Stimulated activated CD8-positive, alpha-beta memory T cell treated with anti-CD3 and anti-CD28 coated beads, Interleukin-4, amount 100 ng/mL, for 1 hour (primary cell): ENCODE measurements around the gene SPOPL.

Experiments
- DNase-seq, 2 donors: peaks; one replicate each; pipeline ENCODE4 v3.0.0-alpha.2; 2020; ENCODE audit warnings: low read depth in 2 of 2, low spot score in 1 of 2

Gene SPOPL

GRCh38 chr2:138494265-138494966, 7.2 kb upstream of the SPOPL start:
- no peak for DNase-seq

DNA sequence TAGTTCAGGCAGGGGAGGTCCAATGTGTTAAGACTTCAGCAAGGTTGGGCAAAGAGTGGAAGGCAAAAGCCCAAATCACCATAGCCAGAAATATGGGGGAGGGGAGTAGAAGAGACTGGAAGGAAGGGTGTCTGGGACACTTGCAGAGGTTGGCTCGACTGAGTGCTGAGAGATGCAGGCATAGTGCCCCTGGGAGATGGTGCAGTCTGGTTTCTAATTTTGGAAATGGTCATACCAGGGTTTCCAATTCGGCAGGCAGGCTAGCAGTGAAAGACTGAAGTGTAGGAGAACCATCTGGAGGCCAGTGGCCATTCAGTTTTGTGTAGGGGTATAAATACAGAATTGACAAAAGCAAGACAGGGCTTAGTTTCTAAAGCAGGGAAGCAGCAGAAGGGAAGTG, 6.2 kb upstream of the SPOPL start:
- DNase-seq, result no peak

GRCh38 chr2:138496096-138496651, 5.4 kb upstream of the SPOPL start:
- DNase-seq, result no peak

GRCh38 chr2:138497294-138497693, 4.3 kb upstream of the SPOPL start:
- no peak for DNase-seq

DNA sequence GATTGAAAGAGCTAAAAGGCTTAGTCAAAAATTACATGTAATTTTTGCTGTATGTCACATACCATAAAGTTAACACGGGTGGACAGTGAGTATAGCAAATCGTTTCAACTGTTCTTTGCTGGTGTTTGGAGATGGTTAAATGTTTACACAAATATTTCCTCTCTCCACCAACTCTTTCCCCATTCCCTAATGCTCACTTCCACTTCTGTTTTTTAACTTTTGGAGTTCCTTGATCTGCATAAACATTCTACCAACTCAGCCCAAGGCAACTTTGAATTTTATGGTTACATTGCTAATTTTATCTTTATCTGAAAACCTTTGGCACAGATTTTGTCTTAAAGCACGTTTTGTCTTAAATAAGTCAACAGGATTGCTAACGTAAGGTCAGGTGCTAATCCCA, 1.9 kb upstream of the SPOPL start:
- DNase-seq, result no peak

DNA sequence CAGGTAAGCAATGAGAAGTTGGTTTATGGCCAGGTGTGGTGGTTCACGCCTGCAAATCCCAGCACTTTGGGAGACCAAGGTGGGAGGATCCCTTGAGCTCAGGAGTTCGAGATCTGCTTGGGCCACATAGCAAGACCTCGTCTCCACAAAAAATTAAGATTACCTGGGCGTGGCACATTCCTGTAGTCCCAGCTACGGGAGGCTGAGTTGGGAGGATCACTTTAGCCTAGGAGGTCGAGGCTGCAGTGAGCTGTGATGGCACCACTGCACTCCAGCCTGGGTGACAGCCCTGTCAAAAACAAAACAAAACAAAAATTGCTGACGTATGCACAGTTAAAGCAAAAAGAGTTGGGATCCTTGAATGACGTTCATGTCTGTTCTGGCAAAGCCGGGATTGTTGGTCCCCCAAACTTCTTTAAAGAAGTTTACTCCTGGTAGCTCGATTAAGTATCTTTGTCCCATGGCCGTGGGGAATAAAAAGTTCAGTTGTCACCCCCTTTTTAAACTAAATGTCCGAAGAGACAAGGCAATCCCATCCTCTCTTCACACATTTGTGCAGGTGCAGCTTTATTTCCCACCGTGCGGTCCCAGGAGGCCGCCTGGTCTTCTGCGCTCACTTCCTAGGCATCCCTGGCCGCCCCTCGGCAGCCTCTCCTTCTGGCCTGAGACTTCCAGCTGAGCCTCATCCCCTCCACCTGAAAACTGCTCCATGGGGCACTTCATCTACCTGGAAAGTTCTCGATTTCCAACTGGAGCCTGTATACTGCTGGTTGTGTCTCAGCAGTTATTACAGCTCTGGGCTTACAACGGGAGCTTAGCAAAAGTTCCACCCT, 762 bp upstream of the SPOPL start:
- DNase-seq, result no peak

DNA sequence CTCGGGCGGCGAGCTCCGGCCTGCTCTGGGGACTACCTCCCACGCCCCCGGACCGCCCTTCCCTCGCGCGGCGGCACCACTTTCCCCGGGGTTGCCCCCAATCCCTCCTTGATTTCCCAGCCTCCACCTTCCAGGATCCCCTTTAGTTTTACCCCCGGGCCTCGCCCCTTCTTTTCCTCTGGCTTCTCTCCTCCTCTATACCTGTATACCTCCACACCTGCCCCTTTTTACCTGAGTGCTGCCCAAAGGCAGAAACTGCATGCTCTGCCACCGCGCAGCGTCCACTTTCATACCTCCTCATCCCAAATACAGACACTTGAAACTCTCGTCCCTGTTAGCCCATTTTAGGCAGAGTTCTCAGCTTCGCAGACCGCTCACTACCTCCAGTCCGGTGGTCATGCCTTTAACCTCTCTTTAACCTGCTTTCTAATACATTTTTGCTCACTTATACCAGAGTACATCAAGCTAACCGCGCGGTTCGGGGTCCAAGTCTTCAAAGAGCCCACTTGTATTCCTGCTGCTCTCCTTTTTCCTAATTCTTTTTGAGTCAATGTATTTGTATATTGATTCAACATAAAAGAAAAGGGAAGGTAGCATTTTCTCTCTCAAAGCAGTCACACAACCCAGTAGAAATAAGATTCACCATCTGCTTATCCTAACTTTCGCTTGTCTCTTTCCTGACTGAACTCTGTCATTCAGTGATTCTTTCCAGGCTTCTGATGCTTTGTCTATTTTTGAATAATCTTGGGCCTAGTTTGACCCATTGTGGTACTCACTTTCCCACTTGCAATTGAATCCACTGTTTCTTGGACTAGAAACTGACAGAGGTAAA, 901 bp downstream of the SPOPL start:
- DNase-seq, result no peak

GRCh38 chr2:138503087-138503442, 1.5 kb downstream of the SPOPL start:
- DNase-seq, result no peak

DNA sequence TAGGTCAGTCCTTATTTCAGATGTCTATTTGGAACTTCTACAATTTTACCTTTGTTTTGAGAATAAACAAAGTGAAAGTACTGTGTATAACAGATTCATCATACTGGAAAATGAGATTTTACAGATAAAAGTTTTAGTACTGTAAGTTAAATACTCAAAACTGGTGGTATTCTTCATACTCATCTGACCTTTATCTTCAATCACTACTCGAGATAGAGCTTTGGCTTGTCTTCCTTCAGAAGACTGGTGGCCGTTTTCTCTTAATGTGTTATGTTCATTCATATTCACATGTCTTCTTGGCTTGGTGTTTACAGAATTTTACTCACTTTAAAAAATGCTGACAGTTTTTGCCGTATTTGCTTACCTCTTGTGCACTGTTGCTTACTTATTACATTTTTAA, 2.1 kb downstream of the SPOPL start:
- no peak for DNase-seq

GRCh38 chr2:138504092-138504491, 2.5 kb downstream of the SPOPL start:
- DNase-seq, result no peak

- DNase-seq, result no peak
Measured at GRCh38 chr2:138504546-138505235, 3.1 kb downstream of the SPOPL start.

DNA sequence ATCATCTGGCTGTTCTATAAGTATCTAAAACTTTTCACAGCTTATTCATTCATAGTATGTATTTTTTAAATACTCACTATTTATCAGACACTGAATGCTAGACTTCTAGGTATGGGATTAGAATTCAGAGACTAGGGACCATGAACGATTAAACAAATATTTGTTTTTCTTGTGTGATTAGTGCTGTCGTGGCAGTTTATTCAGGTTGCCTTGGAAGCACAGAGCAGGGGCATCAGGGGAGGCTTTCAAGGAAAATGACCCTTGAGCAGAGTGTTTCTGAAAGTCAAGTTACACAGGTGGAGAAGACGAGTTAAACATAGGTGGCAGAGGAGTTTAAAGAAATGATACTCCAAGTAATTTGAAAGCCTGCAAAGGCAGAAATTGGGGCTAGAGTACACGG, 5.7 kb downstream of the SPOPL start:
- DNase-seq, result no peak

DNA sequence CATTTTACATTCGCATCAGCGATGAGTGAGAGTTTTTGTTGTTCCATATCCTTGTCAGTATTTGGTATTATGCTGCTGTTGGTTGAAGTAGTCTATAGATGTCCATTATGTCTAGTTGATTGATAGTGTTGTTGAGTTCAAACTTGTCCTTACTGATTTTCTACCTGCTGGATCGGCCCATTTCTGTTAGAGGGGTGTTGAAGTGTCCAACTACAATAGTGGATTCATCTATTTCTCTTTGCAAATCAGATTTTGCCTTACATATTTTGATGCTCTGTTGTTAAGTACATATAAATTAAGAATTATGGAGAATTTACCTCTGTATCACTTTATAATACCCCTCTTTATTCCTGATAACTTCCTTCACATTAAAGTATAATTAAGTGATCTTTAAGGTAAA, 8.7 kb downstream of the SPOPL start:
- no peak for DNase-seq

GRCh38 chr2:138512672-138513071, 11.1 kb downstream of the SPOPL start:
- no peak for DNase-seq

GRCh38 chr2:138514173-138514572, 12.6 kb downstream of the SPOPL start:
- no peak for DNase-seq

DNA sequence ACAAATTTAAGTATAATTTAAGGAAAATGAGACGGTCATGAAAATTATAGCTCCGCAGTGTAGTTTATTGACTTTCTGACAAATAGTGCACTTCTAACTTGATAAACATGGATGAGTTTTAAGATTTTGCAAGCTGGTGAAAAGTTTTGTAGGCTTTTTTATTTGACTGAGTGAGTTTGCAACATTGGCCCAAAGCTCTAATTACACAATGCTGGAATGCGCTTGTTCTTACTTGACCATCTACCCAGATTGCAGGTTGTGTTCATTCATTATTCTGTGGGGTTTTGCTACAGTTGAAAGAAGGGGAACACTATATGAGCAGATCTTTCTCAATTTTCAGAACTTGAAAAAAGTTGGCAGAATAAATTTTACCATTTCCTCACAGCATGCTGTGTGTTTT, 13.5 kb downstream of the SPOPL start:
- no peak for DNase-seq

DNA sequence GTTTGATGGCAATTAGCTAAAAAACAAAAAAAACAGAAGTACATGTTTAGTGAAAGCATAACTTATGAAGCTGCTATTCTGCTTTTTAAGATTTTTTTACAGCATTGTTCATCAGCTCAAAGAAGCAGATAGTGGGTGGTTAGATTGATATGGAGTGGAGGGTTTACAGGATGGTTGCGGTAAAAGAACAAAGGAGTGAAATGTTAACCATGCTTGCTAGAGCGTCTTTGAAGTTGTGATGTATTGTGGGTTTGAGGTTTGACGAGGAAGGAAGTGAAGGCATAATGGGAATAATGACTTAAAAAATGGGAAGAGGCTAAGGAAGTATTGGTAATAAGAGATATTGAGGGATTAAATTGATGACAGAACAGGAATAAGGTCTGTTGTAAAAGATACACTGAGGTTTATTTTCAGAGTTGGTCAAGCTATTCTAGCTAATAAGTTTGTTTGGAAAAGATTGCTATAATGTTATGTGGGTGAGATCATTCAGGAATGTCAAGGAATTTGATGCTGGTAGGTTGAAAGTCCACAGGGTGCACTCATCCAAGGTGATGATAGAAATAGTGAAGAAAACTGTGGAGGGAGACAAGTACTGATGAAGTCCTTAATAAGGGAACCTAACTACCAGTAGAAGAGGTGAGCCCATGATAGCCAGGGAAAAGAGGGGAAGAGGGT, 14.6 kb downstream of the SPOPL start:
- no peak for DNase-seq

DNA sequence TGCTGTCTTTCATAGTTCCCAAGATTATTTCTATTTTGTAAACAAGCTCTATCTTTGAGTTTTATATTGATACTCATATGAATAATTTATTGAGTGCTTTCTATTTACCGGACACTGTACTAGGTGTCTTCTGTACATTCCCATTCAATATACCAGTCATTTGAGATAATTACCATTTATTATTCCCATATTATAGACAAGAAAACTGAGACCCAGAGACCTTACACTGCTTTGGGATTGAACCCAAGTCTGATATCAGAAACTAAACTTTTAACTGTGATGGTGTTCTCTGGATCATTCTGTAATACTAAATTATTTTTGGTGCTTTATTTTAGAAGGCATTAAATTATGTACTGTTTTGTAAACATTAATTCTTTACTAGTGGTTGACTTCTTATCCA, 17.3 kb downstream of the SPOPL start:
- no peak for DNase-seq

- DNase-seq, result no peak
Measured at GRCh38 chr2:138521821-138522220, 20.3 kb downstream of the SPOPL start.

- no peak for DNase-seq
Measured at GRCh38 chr2:138522556-138522955, 21.0 kb downstream of the SPOPL start.
